ENCODE results near the gene STOM. TPM values are rescaled to one million over a fixed set of nuclear protein-coding genes. Genes with fewer than 3 reads are reported as not detected.

The STOM gene
- total RNA-seq, 1 experiment from 2014 or later = 5.5 TPM

GRCh38 chr9:121340676-121341392 lies 29.2 kb downstream of the STOM start:
- no peak for TF ChIP-seq EZH2phosphoT487 (IDR thresholded peaks at IDR 0.05; ENCODE audit: borderline replicate concordance, low read length)
- no peak for TF ChIP-seq CTCF (conservative IDR thresholded peaks at IDR 0.05; ENCODE audit: low read depth, low read length)
- TF ChIP-seq EZH2 (IDR thresholded peaks at IDR 0.05; ENCODE audit: low read length, unreplicated experiment) = no peak
- ATAC-seq (no peak), DNase-seq (no peak)
- Histone ChIP-seq H4K20me1 (ENCODE audit: low read length) (no peaks in the 10 kb centered on the region), H3F3A (ENCODE audit: low read length, unreplicated experiment) (no peaks in the 10 kb centered on the region), H3K4me2 (ENCODE audit: low read length) (no peak overlapping the region), H3K9me2 (replicated peaks; ENCODE audit: low read length) (no peaks in the 10 kb centered on the region), H3K27me3 (ENCODE audit: low read length) (no peaks in the 10 kb centered on the region), H3K9ac (ENCODE audit: low read length) (no peak overlapping the region), H3K27ac (ENCODE audit: low read length) (no peak overlapping the region), H2AFZ (ENCODE audit: low read length) (no peak overlapping the region), H3K36me3 (ENCODE audit: low read depth, low read length) (no peaks in the 10 kb centered on the region), H3K9me3 (ENCODE audit: low read length) (no peaks in the 10 kb centered on the region), H3K79me2 (ENCODE audit: low read length) (no peaks in the 10 kb centered on the region), H3K4me3 (ENCODE audit: low read length) (no peak overlapping the region), H3K4me1 (ENCODE audit: insufficient read depth, low read length) (no peaks in the 10 kb centered on the region)
- BruUV-seq (replicated peaks) = no TSS peak
- intact Hi-C loops (cut with micrococcal nuclease) = no loop called here
- POLR2A ChIA-PET (ENCODE audit: unreplicated experiment) = no interaction called here
- CTCF ChIA-PET = no interaction called here

- H3K27ac ChIP-seq (ENCODE audit: low read length) = no peak overlapping the region
- H3K9ac ChIP-seq (ENCODE audit: low read length) = no peak overlapping the region
- ChIA-PET CTCF (no interaction called here), POLR2A (ENCODE audit: unreplicated experiment) (no interaction called here)
- no peaks in the 10 kb centered on the region for H3K9me3 ChIP-seq (ENCODE audit: low read length)
- H3K4me2 ChIP-seq (ENCODE audit: low read length) = no peak overlapping the region
- H3K9me2 ChIP-seq (replicated peaks; ENCODE audit: low read length) = no peaks in the 10 kb centered on the region
- no peaks in the 10 kb centered on the region for H3K36me3 ChIP-seq (ENCODE audit: low read depth, low read length)
- no peak for ATAC-seq
- no peaks in the 10 kb centered on the region for H3F3A ChIP-seq (ENCODE audit: low read length, unreplicated experiment)
- no TSS peak for BruUV-seq (replicated peaks)
- no peak for DNase-seq
- H4K20me1 ChIP-seq (ENCODE audit: low read length) = no peaks in the 10 kb centered on the region
- TF ChIP-seq EZH2phosphoT487 (IDR thresholded peaks at IDR 0.05; ENCODE audit: borderline replicate concordance, low read length) = no peak
- no peak for TF ChIP-seq CTCF (conservative IDR thresholded peaks at IDR 0.05; ENCODE audit: low read depth, low read length)
- TF ChIP-seq EZH2 (IDR thresholded peaks at IDR 0.05; ENCODE audit: low read length, unreplicated experiment) = no peak
- intact Hi-C loops (cut with micrococcal nuclease) = no loop called here
- no peaks in the 10 kb centered on the region for H3K27me3 ChIP-seq (ENCODE audit: low read length)
- no peaks in the 10 kb centered on the region for H3K4me1 ChIP-seq (ENCODE audit: insufficient read depth, low read length)
- no peak overlapping the region for H3K4me3 ChIP-seq (ENCODE audit: low read length)
- H3K79me2 ChIP-seq (ENCODE audit: low read length) = no peaks in the 10 kb centered on the region
- H2AFZ ChIP-seq (ENCODE audit: low read length) = no peak overlapping the region
Observed at GRCh38 chr9:121339437-121339836, 30.6 kb downstream of the STOM start.

- DNase-seq (no peak), ATAC-seq (no peak)
- Histone ChIP-seq H4K20me1 (ENCODE audit: low read length) (no peaks in the 10 kb centered on the region), H3K9me2 (replicated peaks; ENCODE audit: low read length) (no peaks in the 10 kb centered on the region), H3K79me2 (ENCODE audit: low read length) (no peaks in the 10 kb centered on the region), H3K36me3 (ENCODE audit: low read depth, low read length) (no peaks in the 10 kb centered on the region), H3K4me1 (ENCODE audit: insufficient read depth, low read length) (no peaks in the 10 kb centered on the region), H3K4me2 (ENCODE audit: low read length) (no peak overlapping the region), H3K9me3 (ENCODE audit: low read length) (no peaks in the 10 kb centered on the region), H3K4me3 (ENCODE audit: low read length) (no peak overlapping the region), H2AFZ (ENCODE audit: low read length) (no peak overlapping the region), H3K9ac (ENCODE audit: low read length) (no peak overlapping the region), H3F3A (ENCODE audit: low read length, unreplicated experiment) (no peaks in the 10 kb centered on the region), H3K27me3 (ENCODE audit: low read length) (no peaks in the 10 kb centered on the region), H3K27ac (ENCODE audit: low read length) (no peak overlapping the region)
- no TSS peak for BruUV-seq (replicated peaks)
- ChIA-PET POLR2A (ENCODE audit: unreplicated experiment) (no interaction called here), CTCF (no interaction called here)
- no peak for TF ChIP-seq CTCF (conservative IDR thresholded peaks at IDR 0.05; ENCODE audit: low read depth, low read length)
- TF ChIP-seq EZH2 (IDR thresholded peaks at IDR 0.05; ENCODE audit: low read length, unreplicated experiment) = no peak
- no peak for TF ChIP-seq EZH2phosphoT487 (IDR thresholded peaks at IDR 0.05; ENCODE audit: borderline replicate concordance, low read length)
- intact Hi-C loops (cut with micrococcal nuclease) = no loop called here
Observed at GRCh38 chr9:121336665-121337064, 33.4 kb downstream of the STOM start.
